NCI-H69 (cell line): ENCODE measurements around the gene ATXN7L1.

ENCODE experiments used
- DNase-seq: peaks from one replicate; lab custom pipeline; 2025; lab: John Stamatoyannopoulos, UW

Gene ATXN7L1

DNA sequence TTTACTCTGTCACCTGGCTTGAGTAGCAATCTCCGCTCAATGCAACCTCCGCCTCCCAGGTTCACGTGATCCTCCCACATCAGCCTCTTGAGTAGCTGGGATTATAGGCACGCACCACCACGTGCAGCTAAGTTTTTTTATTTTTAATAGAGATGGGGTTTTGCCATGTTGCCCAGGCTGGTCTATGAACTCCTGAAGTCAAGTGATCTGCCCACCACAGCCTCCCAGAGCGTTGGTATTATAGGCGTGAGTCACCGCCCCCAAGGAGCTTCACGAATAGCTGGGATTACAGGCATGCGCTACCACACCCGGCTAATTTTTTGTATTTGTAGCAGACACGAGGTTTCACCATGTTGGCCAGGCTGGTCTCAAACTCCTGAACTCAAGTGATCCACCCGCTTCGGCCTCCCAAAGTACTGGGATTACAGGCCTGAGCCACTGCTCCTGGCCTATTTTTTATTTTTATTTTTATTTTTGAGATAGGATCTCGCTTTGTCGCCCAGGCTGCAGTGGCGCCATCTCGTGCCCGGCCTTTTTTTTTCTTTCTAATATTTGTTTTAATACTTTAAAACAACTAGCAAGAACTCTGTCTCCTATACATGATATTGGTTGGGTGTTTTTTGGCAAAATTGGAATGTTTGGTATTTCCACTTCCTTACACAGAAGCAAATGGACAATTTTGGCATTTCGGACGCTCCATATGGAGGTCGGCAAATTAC is 296.2 kb downstream of the ATXN7L1 start:
- no peak for DNase-seq

DNA sequence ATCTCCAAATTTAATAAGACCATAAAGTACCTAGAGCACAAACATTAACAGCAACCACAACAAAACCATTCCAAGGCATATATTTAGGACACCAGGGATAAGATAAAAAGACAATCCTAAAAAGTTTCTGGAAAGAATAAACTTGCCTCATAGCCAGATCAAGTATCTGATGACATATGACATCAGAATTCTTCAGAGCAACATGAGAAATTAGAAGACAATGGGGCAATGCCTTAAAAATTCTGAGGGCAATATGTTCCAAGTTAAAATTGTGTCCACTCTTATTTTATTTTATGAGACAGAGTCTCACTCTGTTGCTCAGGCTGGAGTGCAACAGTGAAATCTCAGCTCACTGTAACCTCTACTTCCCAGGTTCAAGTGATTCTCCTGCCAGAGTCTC is 297.9 kb downstream of the ATXN7L1 start:
- no peak for DNase-seq

DNA sequence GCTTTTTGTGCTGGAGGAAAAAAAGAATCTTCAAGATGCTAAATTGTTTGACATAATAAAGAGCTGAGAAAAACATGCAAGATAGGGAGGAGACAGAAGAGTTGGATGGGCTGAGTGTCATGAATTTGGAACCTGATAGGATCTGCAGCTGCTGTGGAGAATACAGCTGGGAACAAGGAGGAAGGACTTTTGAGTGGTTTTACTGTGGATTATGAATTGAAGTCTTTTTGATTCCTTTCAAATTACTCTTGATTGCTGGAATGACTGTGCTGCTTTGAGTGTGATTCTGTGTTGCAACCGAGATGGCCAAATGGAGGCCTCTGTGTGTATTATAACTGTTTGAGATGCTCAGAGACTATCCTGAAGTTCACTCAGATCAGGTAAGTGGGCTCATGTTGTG is 299.1 kb downstream of the ATXN7L1 start:
- DNase-seq = no peak

DNA sequence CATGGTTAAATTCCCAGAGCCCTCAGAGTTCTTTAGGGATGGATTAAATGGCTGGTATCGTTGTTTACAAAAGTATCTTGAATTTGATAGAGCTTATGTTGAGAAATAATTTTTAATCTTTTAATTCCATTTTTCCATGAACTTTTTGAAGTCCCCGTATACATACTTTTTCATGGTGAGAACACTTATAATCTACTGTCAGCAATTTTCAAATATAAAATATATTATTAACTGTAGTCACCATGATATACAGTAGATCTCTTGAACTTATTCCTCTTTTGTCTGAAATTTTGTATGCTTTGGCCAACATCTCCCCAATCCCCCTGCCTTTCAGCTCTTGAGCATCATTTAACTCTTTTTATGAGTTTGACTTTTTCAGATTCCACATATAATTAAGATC is 304.5 kb downstream of the ATXN7L1 start:
- no peak for DNase-seq

DNA sequence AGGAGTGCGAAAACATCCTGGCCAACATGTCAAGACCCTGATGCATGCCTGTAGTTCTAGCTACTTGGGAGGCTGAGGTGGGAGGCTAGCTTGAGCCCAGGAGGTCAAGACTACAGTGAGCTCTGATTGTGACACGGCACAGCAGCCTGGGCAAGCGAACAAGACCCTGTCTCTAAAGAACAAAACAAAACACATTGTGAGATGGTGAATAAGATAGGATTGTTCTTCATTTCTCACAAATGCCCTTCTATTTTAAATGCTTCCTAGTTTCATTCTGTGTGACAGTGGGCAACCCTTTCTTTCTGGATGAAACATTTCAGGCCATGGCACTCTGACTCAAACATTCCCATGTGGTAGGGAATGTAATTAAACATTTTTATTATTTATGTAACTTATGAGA is 308.6 kb downstream of the ATXN7L1 start:
- no peak for DNase-seq

DNA sequence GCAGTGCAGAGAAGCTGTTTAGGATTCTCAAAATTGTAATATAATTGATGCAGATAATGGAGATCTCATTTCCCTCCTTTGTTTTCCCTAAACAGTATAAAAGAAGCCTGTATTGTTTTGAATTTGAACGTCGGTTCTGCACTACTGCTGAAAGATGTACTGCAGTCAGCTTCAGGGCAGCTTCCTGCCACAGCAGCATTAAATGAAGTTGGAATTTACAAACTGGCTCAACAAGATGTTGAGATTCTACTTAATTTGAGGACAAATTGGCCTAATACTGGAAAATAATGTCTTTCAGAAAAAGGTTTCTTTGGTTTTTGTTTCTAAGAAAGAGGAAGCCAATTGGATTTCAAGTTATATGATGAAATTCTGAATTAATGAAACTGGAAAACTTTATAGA is 309.4 kb downstream of the ATXN7L1 start:
- no peak for DNase-seq

DNA sequence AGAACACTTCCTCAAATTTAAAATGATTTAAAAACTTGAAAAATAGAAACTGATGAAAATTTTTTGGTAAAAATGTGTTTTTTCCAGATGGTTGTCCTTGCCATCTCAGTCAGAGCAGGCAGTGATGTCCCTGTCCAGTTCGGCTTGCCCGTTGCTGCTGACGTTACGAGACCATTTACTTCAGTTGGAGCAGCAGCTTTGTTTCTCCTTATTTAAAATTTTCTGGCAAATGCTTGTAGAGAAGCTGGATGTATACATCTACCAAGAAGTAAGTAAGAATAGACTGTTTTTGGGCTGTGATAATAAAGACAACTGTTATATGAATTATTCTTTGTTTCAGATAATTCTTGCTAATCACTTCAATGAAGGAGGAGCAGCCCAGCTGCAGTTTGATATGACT is 311.2 kb downstream of the ATXN7L1 start:
- no peak for DNase-seq

DNA sequence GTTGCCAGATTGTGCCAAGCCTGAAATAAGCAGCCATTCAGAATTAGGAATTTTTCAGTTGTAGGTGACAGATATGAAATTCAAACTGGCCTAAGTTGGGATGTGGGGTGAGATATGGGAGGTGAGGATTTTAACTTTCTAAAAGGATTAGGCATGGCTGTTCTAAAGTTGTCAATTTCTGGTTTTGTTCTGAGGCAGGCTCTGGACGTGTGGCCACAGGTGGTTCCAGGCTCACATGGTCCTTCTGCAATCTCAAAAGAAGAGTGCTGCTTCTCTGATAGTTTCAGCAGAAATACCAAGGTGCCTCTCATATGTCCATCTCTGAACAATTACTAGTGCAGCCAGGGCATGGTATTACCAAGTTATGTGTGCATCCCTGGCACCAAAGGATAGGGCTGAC is 316.5 kb downstream of the ATXN7L1 start:
- no peak for DNase-seq
